VCaP (cell line): ENCODE measurements around the gene PDIA6.
A peak's percentile ranks its signal among the peaks of the same experiment; 100 is the strongest.

ENCODE experiments used
- H3K27ac ChIP-seq: fragments of 450-650 bp; 2 replicates; pipeline ENCODE4 v1.5.1; 2017
- CTCF ChIP-seq: fragments of 450-650 bp; conservative IDR thresholded peaks from 2 replicates; pipeline ENCODE4 v1.5.1; 2017; ENCODE audit warnings: mild to moderate bottlenecking, moderate library complexity

PDIA6 gene

DNA sequence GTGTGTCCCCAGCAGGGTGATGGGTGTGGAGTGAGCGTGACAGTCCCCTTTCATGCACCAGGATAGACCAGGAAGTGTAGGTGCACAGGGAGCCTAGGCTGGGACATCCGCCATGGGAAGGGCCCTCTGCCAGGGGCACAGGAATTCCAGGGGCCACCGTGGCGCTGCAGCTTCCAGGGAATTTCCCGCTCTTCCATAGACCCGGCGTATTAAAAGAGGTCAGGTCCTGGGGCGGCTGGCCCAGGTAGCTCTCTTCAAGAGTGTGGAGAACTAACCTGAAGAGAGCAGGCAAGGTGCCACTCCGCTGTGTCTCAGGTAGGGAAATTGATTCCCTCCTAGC, 49.2 kb downstream of the PDIA6 start:
- no peak overlapping the region for H3K27ac ChIP-seq
- TF ChIP-seq CTCF = no peak

- H3K27ac ChIP-seq = no peak overlapping the region
- TF ChIP-seq CTCF = no peak
Measured at GRCh38 chr2:10762651-10763460, 49.7 kb downstream of the PDIA6 start.

DNA sequence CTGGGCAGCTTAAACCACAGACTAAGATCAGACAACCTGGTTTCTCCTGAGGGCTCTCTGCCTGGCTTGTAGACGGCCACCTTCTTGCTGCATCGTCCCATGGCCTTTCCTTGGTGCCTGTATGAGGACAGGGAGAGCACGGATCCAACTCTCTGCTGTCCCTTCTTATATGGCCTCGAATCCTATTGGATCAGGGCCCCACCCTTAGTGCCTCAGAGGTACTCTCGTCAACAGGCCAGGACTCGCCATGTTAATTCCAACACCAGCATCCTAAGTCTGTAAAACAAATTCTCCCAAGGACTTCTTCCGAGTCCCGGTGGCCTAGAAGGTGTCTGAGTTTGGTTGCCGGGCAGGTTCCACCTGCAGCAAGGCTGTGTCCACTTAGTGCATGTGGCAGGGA, 51.0 kb downstream of the PDIA6 start:
- TF ChIP-seq CTCF = no peak
- H3K27ac ChIP-seq = no peak overlapping the region

- no peak overlapping the region for H3K27ac ChIP-seq
- no peak for TF ChIP-seq CTCF
Measured at GRCh38 chr2:10760794-10761504, 51.6 kb downstream of the PDIA6 start.

GRCh38 chr2:10759151-10759714, 53.4 kb downstream of the PDIA6 start:
- TF ChIP-seq CTCF = no peak
- H3K27ac ChIP-seq = no peak overlapping the region

DNA sequence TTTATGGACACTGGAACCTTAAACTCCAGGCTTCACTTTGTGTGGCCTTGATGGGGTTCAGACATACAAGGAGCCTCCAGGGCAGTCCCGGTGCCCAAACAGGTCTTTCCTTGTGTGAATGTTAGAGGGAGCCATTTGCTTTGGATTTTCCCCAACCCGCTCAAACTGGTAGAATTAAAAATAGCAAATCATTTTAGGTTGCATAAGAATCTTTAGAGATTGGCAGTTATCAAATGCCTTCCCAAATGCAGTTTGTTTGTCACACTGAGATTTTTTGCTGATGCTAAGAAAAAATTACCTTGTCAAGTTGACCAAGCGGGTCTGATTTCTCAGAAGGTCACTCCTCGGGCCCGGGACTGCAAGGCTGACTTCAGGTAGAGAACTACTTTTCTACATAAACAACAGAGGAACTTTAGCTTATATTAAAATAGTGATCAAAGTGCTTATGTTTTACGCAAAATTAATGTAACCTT, 54.7 kb downstream of the PDIA6 start:
- peak overlapping the region; percentile 61 for H3K27ac ChIP-seq
- no peak for TF ChIP-seq CTCF

- TF ChIP-seq CTCF = no peak
- H3K27ac ChIP-seq = no peak overlapping the region
Measured at GRCh38 chr2:10755621-10756020, 57.0 kb downstream of the PDIA6 start.
